SKM-1 treated with dmso at 0.1 percent for 144 hours (cell line): ENCODE data around the gene EPN2.

Experiments
- DNase-seq: peaks from one replicate; lab custom pipeline; 2025; ENCODE audit not compliant: unreplicated experiment; lab: John Stamatoyannopoulos, UW

Gene EPN2

GRCh38 chr17:19291646-19292376 lies 54.6 kb downstream of the EPN2 start:
- no peak for DNase-seq

DNA sequence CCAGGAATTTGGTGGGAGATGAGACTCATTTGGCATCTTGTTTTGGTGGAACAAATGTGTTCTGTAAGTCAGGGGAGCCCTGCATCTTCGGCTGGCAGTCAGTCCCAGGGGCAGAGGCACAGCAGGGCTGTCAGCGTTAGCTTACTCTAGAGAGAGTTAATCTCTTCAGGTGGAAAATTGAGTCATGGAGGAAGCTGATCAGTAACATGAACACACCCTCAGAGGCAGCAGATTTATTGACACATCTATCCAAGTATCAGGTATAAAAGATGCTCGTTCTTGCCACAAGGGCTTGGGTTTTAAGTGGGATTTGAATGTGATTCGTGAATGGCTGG lies 55.2 kb downstream of the EPN2 start:
- DNase-seq, result no peak

DNA sequence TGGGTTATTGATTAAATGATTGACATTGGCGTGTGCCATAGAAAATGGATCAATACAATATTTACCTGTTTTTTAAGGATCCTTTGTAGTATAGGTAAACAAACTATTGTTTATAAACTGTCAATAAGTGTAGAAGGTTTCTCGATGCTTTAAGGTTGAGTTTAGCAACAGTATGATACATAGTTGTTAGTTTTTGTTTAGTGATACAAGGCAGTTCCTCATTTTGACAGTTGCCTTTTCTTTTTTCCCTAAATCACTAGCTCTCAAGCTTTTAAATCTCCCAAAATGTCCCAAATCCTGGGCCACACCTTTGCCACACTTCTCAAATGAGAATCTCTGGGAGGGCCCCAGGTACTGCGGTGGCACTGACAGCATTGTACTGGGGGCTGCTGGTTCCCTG lies 57.3 kb downstream of the EPN2 start:
- DNase-seq, result no peak

DNA sequence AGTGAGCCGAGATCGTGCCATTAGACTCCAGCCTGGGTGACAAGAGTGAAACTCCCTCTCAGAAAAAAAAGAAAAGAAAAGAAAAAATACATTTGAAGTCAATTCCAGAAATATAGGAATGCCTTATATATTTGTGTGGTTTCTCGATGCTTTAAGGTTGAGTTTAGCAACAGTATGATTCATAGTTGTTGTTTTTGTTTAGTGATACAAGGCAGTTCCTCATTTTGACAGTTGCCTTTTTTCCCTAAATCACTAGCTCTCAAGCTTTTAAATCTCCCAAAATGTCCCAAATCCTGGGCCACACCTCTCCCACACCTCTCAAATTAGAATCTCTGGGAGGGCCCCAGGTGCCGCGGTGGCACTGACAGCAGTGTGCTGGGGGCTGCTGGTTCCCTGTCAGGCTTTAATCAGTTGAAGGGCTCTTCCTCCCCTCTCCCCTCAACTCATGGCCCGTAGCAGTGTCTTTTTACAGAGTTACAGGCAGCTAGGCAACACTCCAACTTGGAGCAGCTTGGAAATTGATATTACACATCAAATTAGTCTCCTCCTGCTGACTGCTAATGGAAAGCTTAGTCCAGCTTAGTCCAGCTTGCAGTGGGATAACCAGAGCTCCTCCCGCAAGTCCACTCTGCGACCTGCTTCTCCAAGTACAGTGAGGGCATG lies 58.4 kb downstream of the EPN2 start:
- DNase-seq, result no peak

DNA sequence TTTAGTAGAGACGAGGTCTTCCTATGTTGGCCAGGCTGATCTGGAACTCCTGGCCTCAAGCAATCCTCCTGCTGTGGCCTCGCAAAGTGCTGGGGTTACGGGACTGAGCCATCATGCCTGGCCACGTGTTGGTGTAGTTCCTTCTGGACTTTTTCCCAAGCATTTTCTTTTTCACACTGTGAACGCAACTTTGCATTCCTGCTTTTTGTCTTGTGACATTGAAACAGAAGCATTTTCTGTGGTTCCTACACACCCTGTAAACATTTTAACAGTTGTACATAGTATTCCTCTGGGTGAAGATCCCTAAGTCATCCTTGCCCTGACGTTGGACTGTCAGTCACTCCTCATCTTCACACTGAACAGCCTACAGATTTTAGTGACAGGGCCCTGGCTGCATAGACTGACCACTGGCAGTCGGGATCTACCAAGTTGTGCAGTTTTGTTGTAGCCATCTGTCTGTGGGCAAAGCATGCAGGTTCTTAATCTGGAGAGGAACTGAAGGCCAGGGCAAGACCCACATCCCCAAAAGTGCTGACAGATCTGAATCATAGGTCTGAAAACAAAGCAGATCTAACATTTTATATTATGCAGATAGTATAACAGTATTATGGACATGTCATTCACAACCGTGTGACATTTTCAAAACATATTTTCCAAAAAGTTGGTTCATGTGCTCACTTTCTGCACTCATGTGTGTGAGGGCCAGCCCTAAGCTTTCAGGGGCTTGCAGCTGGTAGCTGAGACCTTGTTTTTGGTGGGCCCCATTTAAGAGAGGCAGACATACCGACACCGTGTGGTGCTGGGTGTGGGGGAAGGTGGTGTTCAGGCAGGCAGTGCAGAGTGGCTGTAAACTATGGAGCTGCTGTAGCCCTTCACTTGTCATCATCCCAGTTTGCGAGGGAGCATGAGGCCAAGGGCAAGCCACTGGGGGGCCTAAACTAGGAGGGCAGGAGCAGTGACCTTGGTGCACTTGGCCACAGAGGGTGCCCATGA lies 59.9 kb downstream of the EPN2 start:
- DNase-seq, result no peak

DNA sequence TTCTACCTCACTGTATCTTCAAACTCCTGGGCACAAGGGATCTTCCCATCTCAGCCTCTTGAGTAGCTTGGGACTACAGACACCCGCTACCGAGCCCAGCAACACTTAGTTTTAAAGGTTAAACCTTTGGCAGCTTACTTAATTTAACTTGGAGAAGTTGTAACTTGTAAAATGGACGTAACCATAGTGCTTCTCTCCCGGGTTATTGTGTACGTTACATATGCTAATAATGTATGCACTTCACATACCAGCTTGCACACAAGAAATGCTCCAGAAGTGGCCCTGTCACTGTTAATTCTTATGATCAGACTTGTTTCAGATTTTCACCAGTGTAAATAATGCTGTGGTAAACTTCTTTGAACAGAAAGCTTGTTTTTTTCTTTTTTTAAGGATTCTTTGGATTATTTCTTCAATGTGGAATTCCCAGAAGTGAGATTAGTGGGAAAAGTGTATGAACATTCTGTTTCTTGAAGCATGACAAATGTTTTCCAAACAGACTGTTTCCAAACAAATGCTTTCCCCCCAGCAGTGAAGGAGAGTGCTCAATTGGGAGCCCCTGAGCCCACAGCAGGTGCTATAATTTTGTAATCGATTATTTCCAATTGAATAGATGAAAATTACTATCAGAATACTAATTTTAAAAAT lies 61.5 kb downstream of the EPN2 start:
- no peak for DNase-seq

- no peak for DNase-seq
These were observed 62.1 kb downstream of the EPN2 start for GRCh38 chr17:19299214-19299747.

DNA sequence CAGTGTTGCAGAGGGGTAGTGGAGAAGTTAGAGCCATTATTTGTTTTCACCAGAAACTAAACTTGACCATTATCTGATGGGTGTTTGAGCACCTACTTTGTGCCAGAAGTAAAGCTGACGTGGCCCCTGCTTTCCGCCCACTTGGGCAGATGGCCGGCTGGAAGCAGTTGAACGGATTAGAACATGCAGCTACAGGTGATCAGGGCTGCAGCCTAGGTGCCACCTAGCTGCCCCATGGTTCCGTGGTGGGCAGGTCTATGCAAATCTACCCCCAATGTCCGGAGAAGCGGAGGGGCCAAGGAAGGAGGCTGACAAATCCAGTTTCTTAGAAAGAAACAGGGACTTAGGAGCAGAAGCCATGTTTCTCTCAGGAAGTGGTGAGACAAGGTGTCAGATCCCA lies 62.7 kb downstream of the EPN2 start:
- no peak for DNase-seq

- DNase-seq, result no peak
These were observed 64.2 kb downstream of the EPN2 start for GRCh38 chr17:19301274-19301951.

DNA sequence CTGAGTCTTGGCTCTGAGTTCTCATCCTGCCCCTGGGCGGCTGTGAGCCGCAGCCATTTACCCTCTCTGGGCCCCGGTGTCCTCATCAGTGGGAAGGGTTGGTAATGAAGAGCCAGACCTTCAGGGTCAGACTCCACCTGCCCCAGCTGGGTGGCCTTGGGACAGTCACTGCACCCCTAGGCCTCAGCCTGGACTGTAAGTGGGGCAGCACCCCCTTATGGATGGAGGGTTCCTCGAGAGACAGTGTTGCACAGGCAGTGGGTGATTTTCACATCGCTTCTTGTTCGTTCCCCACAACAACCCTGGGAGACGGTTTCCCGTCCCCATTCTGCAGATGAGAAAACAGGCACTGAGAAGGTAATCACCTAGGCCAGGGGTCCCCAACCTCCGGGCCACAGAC lies 64.8 kb downstream of the EPN2 start:
- DNase-seq, result no peak

DNA sequence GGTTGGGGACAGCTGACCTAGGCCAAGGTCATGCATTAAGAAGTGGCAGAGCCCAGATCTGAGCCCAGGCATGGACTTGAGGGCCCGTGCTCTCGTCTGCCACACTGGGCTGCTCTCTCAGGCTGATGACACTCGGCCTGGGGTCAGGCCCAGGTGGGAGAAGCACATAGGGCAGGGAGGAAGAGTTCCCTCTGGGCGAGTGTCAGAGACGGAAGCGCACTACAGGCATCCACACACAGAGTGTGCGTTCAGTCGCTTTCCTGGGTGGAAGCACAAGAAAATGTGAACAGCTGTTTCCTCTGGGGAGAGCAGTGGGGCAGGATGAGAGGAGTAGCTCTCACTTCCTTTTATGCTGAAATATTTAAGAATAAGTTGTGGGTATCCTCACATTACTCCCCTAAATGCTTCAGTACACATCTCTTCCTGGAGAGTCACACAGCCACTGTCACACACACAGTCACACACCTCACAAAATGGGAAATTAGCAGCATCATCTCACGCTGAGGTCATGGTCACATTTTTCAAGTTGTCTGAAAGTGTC lies 65.7 kb downstream of the EPN2 start:
- no peak for DNase-seq

GRCh38 chr17:19303367-19303776 lies 66.2 kb downstream of the EPN2 start:
- DNase-seq, result peak; percentile 34

- DNase-seq, result peak; percentile 96
These were observed 67.0 kb downstream of the EPN2 start for GRCh38 chr17:19304209-19304608.

DNA sequence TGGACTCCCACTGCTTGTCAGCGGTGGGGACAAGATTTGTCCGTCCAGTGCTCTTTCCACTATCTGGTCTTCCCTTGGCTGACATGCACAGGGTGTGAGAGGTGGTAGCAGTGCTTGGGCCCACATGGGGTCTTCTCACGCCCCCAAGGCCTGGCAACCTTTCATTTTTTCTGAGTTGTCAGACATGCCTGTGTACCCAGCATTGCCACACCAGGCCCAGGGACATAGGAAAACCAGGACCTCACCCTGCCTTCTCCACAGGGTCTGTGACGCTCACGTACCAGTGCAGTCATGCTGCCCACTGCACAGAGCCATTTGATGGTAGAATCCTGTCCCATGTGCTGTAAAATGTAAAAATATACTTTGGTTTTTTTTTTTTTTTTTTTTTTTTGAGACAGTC lies 67.6 kb downstream of the EPN2 start:
- no peak for DNase-seq

GRCh38 chr17:19305256-19305655 lies 68.1 kb downstream of the EPN2 start:
- DNase-seq, result no peak

DNA sequence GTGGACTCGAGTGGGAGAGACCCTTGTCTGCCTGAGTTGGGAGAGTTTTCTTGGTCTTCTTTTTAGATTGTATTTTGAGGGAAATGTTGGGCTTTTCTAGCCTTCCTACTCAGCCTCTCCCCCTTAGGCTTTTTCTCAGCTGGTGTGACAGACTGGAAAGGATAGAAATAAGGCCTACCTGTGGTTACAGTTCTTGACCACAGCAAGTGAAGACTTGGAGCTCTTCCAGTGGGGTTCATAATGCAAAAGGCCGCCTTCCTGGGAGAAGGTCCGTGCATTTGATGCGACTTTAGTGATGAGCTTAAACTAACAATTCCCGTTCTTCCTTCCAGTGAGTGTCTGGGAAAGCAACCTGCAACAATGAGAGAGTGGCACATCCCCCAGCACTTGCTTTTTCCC lies 68.6 kb downstream of the EPN2 start:
- no peak for DNase-seq

GRCh38 chr17:19306160-19307111 lies 69.3 kb downstream of the EPN2 start:
- DNase-seq, result no peak

DNA sequence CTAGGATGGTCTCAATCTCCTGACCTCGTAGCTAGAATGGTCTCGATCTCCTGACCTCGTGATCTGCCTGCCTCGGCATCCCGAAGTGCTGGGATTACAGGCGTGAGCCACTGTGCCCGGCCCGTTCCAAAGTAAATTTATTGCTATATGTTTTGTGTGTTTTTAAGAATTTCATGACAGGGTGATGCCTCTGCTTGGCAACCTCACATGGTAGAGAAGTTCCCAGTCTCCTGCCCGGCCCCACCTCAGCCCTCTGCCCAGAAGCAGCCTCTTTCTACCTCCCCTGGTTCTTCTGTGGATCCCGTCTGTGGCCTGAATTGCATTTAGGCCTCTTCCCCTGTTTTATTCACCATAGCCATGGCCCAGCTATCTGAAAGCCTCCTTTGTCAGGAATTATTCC lies 70.4 kb downstream of the EPN2 start:
- no peak for DNase-seq

DNA sequence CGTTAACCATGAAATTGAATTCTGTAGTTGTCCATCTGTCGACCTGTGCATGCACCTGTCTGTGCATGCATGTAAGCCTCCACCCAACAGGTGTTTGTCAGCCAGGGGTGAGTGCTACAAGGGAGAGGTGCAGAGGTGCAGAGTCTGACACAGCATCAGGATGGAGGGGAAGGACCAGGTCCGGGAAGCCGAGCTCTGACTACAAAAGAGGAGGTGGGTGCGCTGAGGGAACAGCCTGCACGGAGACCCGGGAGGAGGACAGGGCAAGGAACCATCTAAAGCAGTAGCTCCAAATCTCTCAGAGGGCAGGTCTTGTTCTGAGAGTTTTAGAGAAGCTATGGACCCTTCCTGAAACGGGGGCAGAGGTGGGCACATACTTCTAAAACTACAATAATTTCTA lies 71.2 kb downstream of the EPN2 start:
- no peak for DNase-seq
